ENCODE data around the gene CREBZF. TPM values are rescaled to one million over a fixed set of nuclear protein-coding genes. Genes with fewer than 3 reads are reported as not detected.

CREBZF gene, protein sequence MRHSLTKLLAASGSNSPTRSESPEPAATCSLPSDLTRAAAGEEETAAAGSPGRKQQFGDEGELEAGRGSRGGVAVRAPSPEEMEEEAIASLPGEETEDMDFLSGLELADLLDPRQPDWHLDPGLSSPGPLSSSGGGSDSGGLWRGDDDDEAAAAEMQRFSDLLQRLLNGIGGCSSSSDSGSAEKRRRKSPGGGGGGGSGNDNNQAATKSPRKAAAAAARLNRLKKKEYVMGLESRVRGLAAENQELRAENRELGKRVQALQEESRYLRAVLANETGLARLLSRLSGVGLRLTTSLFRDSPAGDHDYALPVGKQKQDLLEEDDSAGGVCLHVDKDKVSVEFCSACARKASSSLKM
- total RNA-seq = 52.1 and 59.0 TPM in 2 replicates

- intact Hi-C loops (cut with micrococcal nuclease) = loop anchor here (1.0 to 5.0 kb wide), 17 partner anchors 17 to 927 kb away; partner anchors contain the start of genes EED, HIKESHI, PICALM and TMEM126A
These were observed at the start of gene CREBZF for GRCh38 chr11:85664615-85665481. Gene CREBZF (minus strand): TSS chr11:85665129. CDS start chr11:85664875, 254 bp downstream.

- intact Hi-C loops (cut with micrococcal nuclease) = no loop called here
These were observed 48.0 kb upstream of the CREBZF start for GRCh38 chr11:85712953-85713352.

GRCh38 chr11:85710917-85711316 lies 46.0 kb upstream of the CREBZF start:
- intact Hi-C loops (cut with micrococcal nuclease) = no loop called here

DNA sequence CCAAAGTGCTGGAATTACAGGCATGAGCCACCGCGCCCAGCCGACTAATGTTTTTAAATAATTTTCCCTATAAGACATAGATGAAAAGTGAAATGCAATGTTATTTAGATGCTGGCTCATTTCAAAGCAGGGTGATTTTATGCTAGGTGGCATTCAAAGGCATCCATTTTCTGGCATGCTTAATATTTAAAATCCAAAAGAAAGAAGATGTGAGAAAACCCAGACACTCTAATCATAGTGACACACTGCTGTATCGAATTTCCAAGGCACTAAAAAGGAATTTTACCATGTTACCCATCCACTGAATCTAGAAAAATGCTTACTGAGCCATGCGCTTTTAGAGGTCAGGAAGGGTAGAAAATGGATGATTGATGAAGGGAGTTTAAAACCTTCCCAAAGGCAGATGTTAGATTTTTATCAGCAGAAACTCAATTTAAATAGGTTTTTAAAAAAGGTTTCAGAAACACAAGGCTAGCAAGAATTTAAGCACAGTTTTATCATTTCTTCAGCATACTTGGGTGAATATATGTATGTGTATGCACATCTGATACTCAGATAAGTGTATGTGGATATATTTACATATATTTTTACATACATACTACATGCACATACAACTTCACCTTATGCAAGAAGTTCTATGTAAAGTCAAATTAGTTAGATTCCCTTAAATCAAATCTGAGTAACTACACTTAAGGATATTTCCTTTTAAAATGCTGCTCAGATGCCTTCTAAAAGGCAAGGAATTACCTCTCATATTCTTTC lies 45.2 kb upstream of the CREBZF start:
- intact Hi-C loops (cut with micrococcal nuclease) = no loop called here

- intact Hi-C loops (cut with micrococcal nuclease) = no loop called here
These were observed 40.9 kb upstream of the CREBZF start for GRCh38 chr11:85705800-85706199.

DNA sequence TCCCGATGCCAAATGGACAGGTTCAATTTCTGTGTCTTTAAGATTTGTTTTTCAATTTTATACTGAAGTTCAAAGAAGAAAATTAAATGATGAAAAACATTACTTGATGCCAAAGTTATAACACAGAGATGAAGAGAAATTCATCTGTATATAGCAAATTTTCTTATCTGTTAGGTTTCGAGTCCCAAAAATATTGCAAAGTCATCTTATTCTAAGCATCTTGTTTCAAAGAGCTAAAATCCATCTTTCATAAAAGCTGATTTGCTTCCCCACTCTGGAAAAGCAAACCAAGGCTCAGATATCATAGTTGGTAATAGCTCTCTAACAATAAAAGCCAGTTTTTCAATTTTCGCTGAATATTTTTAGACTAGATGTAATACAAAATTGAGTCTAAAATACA lies 40.0 kb upstream of the CREBZF start:
- intact Hi-C loops (cut with micrococcal nuclease) = no loop called here

GRCh38 chr11:85699957-85700741 lies 35.2 kb upstream of the CREBZF start:
- intact Hi-C loops (cut with micrococcal nuclease) = loop anchor here (1.0 to 2.0 kb wide), 5 partner anchors 35 to 893 kb away; partner anchors contain the start of genes CREBZF and SYTL2

DNA sequence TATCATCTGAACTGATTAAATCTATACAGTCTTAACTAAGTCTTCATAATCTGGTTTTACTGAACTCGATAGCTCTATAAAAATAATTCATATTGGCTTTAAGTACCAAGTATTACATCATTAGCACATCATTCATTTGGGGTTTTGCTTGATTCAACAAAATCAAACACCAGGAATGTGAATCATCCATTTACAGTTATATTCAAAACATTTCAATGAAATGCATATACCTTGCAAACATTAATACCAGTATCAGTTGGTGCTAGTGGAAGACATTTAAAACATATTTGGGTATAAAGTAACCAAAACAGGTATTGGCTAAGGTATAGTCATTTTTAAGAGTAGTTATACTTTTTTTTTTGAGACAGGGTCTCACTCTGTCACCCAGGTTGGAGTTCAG lies 33.3 kb upstream of the CREBZF start:
- intact Hi-C loops (cut with micrococcal nuclease) = no loop called here

- intact Hi-C loops (cut with micrococcal nuclease) = no loop called here
These were observed 32.8 kb upstream of the CREBZF start for GRCh38 chr11:85697747-85698146.

DNA sequence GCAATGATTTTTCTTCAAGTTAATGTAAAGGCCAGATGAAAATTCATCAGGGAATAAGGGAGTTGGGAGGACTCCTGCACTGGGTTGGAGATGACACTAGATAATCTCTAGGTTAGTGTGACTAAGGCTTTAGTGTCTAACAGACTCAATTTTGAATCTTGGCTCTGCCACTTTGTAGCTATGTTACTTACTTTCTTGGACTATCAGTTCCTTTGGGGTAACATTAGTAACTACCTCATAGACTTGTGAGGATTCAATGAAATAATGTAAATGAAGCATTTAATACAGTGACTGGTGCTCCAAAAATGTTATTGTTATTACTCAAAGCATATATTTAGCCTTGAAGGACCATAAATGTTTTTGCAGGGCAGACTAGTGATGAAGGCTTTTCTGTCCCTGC lies 30.6 kb upstream of the CREBZF start:
- intact Hi-C loops (cut with micrococcal nuclease) = loop anchor here (2.0 kb wide), 1 partner anchor 591 kb away; no protein-coding TSS in a partner anchor

DNA sequence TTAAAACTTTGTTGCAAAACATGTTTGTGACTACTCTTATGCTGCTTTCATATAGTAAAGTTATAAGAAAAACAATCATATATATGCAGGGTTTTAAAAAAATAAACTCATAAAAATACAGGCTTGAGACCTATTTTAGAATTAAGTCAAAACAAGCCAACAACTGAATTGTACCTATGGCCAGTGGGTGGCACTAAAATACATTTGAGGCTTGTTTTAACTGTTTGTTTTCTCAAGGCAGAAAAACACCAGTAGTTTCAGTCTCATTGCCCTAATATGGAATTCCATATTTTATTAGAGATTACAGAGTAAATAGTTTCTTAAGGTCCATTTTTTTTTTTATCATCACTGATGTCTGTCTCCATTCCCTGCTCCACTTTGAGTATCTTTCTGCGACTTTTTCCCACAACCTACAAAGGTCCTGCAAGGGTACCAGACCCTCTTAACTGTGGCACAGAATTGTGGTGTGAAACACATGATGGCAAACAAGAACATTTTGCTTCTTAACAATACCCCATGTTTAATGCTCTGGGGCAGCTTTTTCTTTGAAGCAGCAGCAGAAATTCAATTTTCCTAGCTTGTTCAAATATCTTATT lies 29.6 kb upstream of the CREBZF start:
- intact Hi-C loops (cut with micrococcal nuclease) = loop anchor here (1.0 to 2.0 kb wide), 6 partner anchors 29 to 592 kb away; partner anchors contain the start of gene CREBZF

DNA sequence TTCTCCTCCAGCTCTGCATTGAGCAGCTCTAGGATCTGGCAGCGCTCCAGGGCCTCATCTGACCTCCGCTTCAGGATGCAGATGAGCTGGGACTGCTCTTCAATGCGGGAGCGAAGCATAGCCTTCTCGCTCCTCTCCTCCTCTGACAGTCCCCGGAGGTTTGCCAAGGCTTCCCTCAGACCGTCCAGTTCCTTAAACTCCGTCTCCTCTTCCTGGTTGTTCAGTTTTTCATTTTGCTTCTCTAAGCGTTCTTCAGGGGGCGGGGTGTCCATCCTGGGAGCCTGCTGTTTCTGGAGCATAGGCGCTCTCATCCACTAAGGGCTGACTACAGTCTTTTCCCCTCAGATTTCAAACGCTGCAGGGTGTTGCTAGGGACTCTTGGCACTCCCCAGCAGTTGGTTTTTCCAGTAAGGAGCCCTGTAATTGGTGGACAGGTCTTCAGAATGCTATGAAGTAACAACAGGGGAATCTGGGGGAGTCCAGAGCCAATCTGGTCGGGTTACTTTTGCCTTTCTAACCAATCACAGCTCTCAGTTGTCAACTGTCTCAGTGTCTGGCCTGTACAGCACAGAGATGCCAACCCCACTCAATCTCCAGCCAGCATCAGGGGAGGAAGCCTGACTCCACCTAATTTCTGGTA lies 21.0 kb upstream of the CREBZF start, which contains the start of gene CCDC89:
TSS of gene CCDC89 (minus strand) at position 376 of the 640 bp plus-strand sequence. CDS start at position 311, 65 bp downstream.
- intact Hi-C loops (cut with micrococcal nuclease) = no loop called here

GRCh38 chr11:85685125-85685819 lies 20.3 kb upstream of the CREBZF start:
- intact Hi-C loops (cut with micrococcal nuclease) = no loop called here

DNA sequence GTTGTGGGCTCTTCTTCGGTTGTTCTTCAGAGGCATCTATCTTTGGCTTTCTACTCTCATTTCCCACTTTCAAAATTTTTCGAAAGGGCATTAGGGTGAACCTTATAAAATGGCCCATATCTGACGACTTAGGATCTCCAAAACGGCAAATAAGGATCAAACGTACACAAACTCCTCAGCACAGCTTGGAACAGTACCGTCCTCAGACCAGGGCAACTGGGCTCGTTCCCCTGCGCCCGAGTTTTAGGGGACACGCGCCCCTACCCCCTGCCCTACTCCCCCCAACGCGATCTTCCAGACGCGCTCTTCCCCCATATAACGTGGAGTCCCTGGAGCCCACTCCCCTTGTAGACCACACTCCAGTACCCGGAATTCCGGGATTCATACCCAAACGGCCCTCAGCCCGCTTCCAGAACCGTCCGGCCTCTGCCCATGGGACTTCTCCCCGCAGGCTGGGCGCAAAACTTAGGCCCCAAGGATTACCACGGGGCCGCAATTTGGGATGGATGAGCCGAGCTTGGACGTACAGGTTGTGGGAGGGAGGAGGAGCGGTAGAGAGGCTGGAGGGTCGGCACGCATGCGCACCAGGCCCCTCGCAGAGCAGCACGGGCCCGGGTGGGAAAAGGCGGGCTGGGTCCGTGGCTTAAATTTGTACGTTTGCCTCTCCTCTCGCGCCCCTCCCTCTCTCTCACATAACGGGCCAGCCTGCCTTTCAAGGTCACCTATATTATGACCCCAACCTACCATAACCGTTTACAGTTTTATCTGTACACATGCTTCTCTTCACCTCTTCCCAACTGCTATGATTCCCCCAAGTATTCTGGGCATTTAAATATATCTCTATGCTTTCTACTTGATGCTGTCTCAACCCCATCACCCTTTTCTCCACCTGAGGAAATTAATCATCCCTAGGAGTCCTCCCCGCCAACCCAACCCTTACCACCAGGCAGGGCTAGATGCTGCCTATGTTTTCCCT lies 17.7 kb upstream of the CREBZF start:
- intact Hi-C loops (cut with micrococcal nuclease) = loop anchor here (1.0 kb wide), 2 partner anchors 17 to 54 kb away; partner anchors contain the start of genes CREBZF and TMEM126B

- intact Hi-C loops (cut with micrococcal nuclease) = no loop called here
These were observed 16.0 kb upstream of the CREBZF start for GRCh38 chr11:85680897-85681296.

- intact Hi-C loops (cut with micrococcal nuclease) = no loop called here
These were observed 14.6 kb upstream of the CREBZF start for GRCh38 chr11:85679576-85679975.

DNA sequence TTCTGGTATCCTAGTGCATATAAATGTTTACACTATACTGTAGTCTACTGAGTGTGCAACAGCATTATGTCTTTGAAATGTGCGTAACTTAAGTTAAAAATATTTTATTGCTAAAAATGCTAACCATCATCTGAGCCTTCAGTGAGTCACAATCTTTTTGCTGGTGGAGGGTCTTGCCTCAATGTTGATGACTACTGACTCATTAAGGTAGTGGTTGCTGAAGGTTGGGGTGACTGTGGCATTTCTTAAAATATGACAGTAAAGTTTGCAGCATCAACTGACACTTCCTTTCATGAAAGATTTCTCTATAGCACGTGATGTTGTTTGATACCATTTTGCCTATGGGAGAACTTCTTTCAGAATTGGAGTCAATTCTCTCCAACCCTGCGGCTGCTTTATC lies 8.5 kb upstream of the CREBZF start:
- intact Hi-C loops (cut with micrococcal nuclease) = no loop called here
